HG03460 (cell line): ENCODE measurements around the gene RMND1.
"Not testable (repeated sequence)": the region's sequence is repeated elsewhere in the genome, so short reads cannot be mapped to it uniquely, and the experiment has no call there.

Experiments used
- ATAC-seq: cut with Tn5 transposase; IDR thresholded peaks from one replicate; pipeline ENCODE4 v1.9.1; 2021; ENCODE audit not compliant: unreplicated experiment

The RMND1 gene

GRCh38 chr6:151455751-151456398 lies 3.9 kb upstream of the RMND1 start:
- not testable (repeated sequence) for ATAC-seq

- no peak for ATAC-seq
These were observed 963 bp upstream of the RMND1 start for GRCh38 chr6:151452750-151453427.

- no peak for ATAC-seq
These were observed 443 bp downstream of the RMND1 start for GRCh38 chr6:151451417-151451949.

GRCh38 chr6:151450928-151451327 lies 998 bp downstream of the RMND1 start:
- not testable (repeated sequence) for ATAC-seq

- no peak for ATAC-seq
These were observed 3.3 kb downstream of the RMND1 start for GRCh38 chr6:151448623-151449022.

GRCh38 chr6:151447237-151447636 lies 4.7 kb downstream of the RMND1 start:
- no peak for ATAC-seq

GRCh38 chr6:151445482-151445881 lies 6.4 kb downstream of the RMND1 start:
- no peak for ATAC-seq

GRCh38 chr6:151443911-151444621 lies 7.9 kb downstream of the RMND1 start:
- no peak for ATAC-seq

- no peak for ATAC-seq
These were observed 8.5 kb downstream of the RMND1 start for GRCh38 chr6:151443454-151443853.

- no peak for ATAC-seq
These were observed 9.6 kb downstream of the RMND1 start for GRCh38 chr6:151442371-151442770.

GRCh38 chr6:151441390-151442166 lies 10.3 kb downstream of the RMND1 start:
- no peak for ATAC-seq

- no peak for ATAC-seq
These were observed 11.0 kb downstream of the RMND1 start for GRCh38 chr6:151440930-151441329.

GRCh38 chr6:151440498-151440897 lies 11.4 kb downstream of the RMND1 start:
- no peak for ATAC-seq

- no peak for ATAC-seq
These were observed 14.5 kb downstream of the RMND1 start for GRCh38 chr6:151437401-151437800.

- ATAC-seq, result no peak
These were observed 15.1 kb downstream of the RMND1 start for GRCh38 chr6:151436802-151437201.

GRCh38 chr6:151436300-151436699 lies 15.6 kb downstream of the RMND1 start:
- no peak for ATAC-seq

- ATAC-seq, result no peak
These were observed 17.6 kb downstream of the RMND1 start for GRCh38 chr6:151434369-151434768.

GRCh38 chr6:151432651-151433050 lies 19.3 kb downstream of the RMND1 start:
- no peak for ATAC-seq

GRCh38 chr6:151431337-151431736 lies 20.6 kb downstream of the RMND1 start:
- ATAC-seq, result no peak

- ATAC-seq, result no peak
These were observed 21.0 kb downstream of the RMND1 start for GRCh38 chr6:151430886-151431285.

- ATAC-seq, result no peak
These were observed 23.7 kb downstream of the RMND1 start for GRCh38 chr6:151428093-151428735.
